AG04449 (cell line): ENCODE measurements around the gene MRPS10.
A peak's percentile ranks its signal among the peaks of the same experiment; 100 is the strongest.

Experiments used
- CTCF ChIA-PET: fragments of 350-600 bp; formaldehyde crosslinking; extraction: SDS; loops from one replicate; lab custom pipeline; 2021; ENCODE audit warnings: antibody characterized with exemption; lab: Yijun Ruan, JAX
- POLR2A ChIA-PET: fragments of 400-600, 350-600 bp; formaldehyde crosslinking; extraction: SDS; loops from one replicate; lab custom pipeline; 2020; ENCODE audit warnings: antibody characterized with exemption, inconsistent platforms; lab: Yijun Ruan, JAX
- DNase-seq: peaks from one replicate; pipeline ENCODE4 v3.0.0-alpha.2; 2010; ENCODE audit warnings: low read depth, low spot score
- H3K4me3 ChIP-seq: 2 replicates; pipeline ENCODE4 v1.5.1; 2011; ENCODE audit warnings: low read depth, mild to moderate bottlenecking, control low read depth, low read length
- TF ChIP-seq, protein P1 (sequence below): IDR thresholded peaks from one replicate; pipeline ENCODE4 v1.5.1; 2011; ENCODE audit warnings: mild to moderate bottlenecking, moderate library complexity, low read length, control low read depth, inconsistent platforms; ENCODE audit not compliant: insufficient read depth; ENCODE audit errors: missing control alignments

Gene MRPS10

GRCh38 chr6:42236682-42237473 lies 19.2 kb upstream of the MRPS10 start:
- TF ChIP-seq, protein P1, sequence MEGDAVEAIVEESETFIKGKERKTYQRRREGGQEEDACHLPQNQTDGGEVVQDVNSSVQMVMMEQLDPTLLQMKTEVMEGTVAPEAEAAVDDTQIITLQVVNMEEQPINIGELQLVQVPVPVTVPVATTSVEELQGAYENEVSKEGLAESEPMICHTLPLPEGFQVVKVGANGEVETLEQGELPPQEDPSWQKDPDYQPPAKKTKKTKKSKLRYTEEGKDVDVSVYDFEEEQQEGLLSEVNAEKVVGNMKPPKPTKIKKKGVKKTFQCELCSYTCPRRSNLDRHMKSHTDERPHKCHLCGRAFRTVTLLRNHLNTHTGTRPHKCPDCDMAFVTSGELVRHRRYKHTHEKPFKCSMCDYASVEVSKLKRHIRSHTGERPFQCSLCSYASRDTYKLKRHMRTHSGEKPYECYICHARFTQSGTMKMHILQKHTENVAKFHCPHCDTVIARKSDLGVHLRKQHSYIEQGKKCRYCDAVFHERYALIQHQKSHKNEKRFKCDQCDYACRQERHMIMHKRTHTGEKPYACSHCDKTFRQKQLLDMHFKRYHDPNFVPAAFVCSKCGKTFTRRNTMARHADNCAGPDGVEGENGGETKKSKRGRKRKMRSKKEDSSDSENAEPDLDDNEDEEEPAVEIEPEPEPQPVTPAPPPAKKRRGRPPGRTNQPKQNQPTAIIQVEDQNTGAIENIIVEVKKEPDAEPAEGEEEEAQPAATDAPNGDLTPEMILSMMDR, result no peak
- DNase-seq, result no peak
- no peak overlapping the region for H3K4me3 ChIP-seq
- POLR2A ChIA-PET, result no interaction called here
- CTCF ChIA-PET, result interaction anchor here (1.1 to 2.6 kb wide), 2 partner anchors 270 to 311 kb away, joined by 3 to 12 read pairs; no protein-coding TSS in a partner anchor

DNA sequence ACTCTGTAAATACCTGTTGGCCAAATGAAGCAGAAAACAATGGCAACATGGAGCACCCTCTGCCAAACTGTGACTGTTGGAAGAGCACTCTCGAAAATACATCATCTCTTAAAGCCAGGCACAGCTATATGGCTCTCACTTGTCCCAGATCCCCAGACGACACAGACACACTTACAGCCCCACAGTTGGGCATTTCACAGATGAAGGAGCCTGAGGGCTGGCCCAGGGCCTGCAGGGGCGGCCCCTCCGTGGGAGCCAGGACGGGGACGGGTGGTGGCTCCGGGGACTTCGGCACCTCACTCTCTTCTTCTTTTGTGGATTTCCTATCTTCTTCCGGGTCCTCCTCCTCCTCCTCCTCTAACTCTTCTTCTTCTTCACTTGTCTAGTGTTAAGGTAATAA lies 18.4 kb upstream of the MRPS10 start:
- TF ChIP-seq, protein P1, result no peak
- no peak overlapping the region for H3K4me3 ChIP-seq
- CTCF ChIA-PET, result interaction anchor here (1.5 to 2.6 kb wide), 2 partner anchors 296 to 311 kb away, joined by 5 to 12 read pairs; no protein-coding TSS in a partner anchor
- DNase-seq, result no peak
- POLR2A ChIA-PET, result no interaction called here

GRCh38 chr6:42232035-42232434 lies 14.4 kb upstream of the MRPS10 start:
- TF ChIP-seq, protein P1, result no peak
- no peak overlapping the region for H3K4me3 ChIP-seq
- no peak for DNase-seq
- POLR2A ChIA-PET, result no interaction called here
- CTCF ChIA-PET, result interaction anchor here (0.9 to 4.3 kb wide), 6 partner anchors 11 to 316 kb away, joined by 3 to 19 read pairs (median 3); no protein-coding TSS in a partner anchor

GRCh38 chr6:42230345-42231321 lies 13.0 kb upstream of the MRPS10 start:
- ChIA-PET POLR2A (no interaction called here), CTCF (interaction anchor here (0.7 to 4.3 kb wide), 7 partner anchors 11 to 317 kb away, joined by 3 to 19 read pairs (median 3); no protein-coding TSS in a partner anchor)
- no peak for DNase-seq
- TF ChIP-seq, protein P1, result peak; percentile 27
- H3K4me3 ChIP-seq, result no peak overlapping the region

DNA sequence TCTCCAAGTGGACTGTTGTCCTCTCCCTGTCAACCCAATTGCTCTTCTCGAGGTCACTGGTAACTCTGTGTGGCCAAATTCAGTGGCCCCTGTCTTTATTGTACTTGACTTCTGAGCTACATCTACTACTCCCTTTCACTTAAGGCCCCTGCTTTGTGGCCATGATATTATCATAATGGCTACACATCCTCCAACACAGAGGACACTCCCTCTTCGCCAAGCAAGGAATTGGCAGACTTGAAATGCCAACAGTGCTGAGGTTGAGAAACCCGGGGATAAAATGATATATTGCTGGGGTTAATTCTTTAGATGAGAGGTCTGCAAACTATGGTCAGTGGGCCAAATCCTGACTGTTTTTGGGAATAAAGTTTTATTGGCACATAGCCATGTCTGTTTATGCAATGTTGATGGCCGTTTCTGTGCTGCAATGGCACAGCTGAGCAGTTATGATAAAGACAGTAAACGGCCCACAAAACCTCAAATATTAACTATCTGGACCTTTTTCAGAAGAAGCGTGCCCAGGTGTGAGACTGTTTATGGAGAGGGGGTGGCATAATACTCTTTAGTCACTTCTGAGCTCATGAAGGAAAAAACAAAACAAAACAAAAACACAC lies 12.0 kb upstream of the MRPS10 start:
- TF ChIP-seq, protein P1, result no peak
- ChIA-PET CTCF (interaction anchor here (0.7 to 4.3 kb wide), 5 partner anchors 12 to 318 kb away, joined by 3 to 19 read pairs (median 7); no protein-coding TSS in a partner anchor), POLR2A (no interaction called here)
- no peak overlapping the region for H3K4me3 ChIP-seq
- no peak for DNase-seq
